Retinal pigment epithelial cell (primary cell): Measurements from ENCODE around the gene PTP4A1.

Experiments
- DNase-seq: peaks from one replicate; pipeline ENCODE4 v3.0.0-alpha.2; 2010; ENCODE audit warnings: low read depth
- H3K4me3 ChIP-seq: 2 replicates; pipeline ENCODE4 v1.5.1; 2011; ENCODE audit warnings: mild to moderate bottlenecking, low read length, control low read depth, moderate library complexity
- TF ChIP-seq, protein P1 (sequence below): conservative IDR thresholded peaks from 2 replicates; pipeline ENCODE4 v1.5.1; 2011; ENCODE audit warnings: low read depth, low read length, control low read depth, inconsistent platforms

Gene PTP4A1

DNA sequence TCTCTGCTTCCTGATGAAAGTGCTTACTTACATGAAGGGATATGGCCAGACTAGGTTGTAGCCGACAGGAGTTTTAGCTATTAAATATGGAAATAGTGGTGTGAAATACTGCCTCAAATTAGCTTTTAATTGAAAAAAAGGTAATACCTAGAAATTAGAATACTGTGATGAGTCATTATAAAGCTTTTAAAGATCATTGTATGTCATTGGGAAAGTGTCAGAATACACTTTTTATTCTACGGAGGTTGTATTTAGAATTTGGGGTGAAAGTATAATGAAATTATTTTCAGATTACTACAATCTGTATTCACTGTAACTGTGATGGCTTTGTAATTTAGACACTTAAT is 2.2 kb downstream of the PTP4A1 start:
- H3K4me3 ChIP-seq = peak overlapping the region; percentile 89
- DNase-seq = no peak
- TF ChIP-seq, protein P1, sequence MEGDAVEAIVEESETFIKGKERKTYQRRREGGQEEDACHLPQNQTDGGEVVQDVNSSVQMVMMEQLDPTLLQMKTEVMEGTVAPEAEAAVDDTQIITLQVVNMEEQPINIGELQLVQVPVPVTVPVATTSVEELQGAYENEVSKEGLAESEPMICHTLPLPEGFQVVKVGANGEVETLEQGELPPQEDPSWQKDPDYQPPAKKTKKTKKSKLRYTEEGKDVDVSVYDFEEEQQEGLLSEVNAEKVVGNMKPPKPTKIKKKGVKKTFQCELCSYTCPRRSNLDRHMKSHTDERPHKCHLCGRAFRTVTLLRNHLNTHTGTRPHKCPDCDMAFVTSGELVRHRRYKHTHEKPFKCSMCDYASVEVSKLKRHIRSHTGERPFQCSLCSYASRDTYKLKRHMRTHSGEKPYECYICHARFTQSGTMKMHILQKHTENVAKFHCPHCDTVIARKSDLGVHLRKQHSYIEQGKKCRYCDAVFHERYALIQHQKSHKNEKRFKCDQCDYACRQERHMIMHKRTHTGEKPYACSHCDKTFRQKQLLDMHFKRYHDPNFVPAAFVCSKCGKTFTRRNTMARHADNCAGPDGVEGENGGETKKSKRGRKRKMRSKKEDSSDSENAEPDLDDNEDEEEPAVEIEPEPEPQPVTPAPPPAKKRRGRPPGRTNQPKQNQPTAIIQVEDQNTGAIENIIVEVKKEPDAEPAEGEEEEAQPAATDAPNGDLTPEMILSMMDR = no peak

DNA sequence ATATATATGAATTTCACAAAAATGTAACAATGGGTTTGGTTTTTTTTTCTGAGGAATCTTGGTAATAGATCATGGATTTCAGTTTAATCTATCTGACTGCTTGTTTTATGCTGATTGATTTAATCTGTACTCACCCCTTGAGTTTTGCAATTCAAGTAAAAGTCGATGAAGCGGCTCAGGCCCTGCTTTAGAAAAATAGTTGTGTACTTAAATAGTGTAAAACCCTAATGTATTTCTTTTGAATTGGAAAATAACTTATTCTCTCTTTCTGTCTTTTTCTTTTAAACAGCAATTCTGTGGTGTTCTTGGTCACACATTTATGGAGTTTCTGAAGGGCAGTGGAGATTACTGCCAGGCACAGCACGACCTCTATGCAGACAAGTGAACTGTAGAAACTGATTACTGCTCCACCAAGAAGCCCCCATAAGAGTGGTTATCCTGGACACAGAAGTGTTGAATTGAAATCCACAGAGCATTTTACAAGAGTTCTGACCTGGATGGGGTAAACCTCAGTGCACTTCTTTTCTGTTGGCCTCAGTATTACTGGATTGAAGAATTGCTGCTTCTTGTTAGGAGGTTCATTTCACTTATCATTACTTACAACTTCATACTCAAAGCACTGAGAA is 4.0 kb downstream of the PTP4A1 start:
- TF ChIP-seq, protein P1 = no peak
- H3K4me3 ChIP-seq = no peak overlapping the region
- DNase-seq = no peak

DNA sequence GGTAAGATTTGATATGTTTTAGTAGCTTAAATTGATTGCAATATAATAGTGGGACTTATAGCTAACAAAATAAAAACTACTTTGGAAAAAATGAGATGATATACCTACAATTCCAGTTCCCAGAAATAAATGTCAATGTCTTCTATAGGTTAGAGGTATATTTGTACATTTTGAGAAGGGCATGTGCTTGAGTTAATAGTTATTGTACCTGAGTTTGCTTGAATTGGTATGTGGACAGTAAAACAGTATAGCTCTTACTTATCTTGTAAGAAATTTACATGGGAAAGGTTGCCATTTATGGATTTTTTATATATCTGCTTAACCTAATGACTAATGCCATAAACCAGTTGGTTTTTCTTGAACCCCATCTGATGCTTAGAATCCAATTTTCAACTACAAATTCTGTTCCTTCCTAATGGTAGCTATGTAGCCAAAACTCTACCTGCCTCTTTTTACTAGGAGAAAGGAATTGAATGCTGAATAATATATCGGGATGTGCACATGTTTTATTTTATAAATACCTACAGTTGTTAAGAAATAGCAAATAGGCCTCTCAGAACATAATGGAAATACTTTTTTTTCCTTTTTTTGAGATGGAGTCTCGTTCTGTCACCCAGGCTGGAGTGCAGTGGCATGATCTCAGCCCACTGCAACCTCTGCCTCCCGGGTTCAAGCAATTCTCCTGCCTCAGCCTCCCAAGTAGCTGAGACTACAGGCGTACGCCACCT is 4.9 kb downstream of the PTP4A1 start:
- no peak overlapping the region for H3K4me3 ChIP-seq
- DNase-seq = no peak
- TF ChIP-seq, protein P1 = no peak

GRCh38 chr6:63578757-63579156 is 6.5 kb downstream of the PTP4A1 start:
- DNase-seq = no peak
- H3K4me3 ChIP-seq = no peak overlapping the region
- TF ChIP-seq, protein P1 = no peak

DNA sequence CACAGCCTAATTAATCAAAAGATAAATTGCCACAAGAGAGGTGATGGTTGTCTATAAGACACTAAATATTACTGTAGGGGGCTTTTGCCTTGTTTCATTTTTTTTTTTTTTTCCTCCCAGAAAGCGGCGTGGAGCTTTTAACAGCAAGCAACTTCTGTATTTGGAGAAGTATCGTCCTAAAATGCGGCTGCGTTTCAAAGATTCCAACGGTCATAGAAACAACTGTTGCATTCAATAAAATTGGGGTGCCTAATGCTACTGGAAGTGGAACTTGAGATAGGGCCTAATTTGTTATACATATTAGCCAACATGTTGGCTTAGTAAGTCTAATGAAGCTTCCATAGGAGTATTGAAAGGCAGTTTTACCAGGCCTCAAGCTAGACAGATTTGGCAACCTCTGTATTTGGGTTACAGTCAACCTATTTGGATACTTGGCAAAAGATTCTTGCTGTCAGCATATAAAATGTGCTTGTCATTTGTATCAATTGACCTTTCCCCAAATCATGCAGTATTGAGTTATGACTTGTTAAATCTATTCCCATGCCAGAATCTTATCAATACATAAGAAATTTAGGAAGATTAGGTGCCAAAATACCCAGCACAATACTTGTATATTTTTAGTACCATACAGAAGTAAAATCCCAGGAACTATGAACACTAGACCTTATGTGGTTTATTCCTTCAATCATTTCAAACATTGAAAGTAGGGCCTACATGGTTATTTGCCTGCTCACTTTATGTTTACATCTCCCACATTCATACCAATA is 7.8 kb downstream of the PTP4A1 start:
- no peak for DNase-seq
- TF ChIP-seq, protein P1 = no peak
- no peak overlapping the region for H3K4me3 ChIP-seq

- H3K4me3 ChIP-seq = no peak overlapping the region
- TF ChIP-seq, protein P1 = no peak
- no peak for DNase-seq
These were observed 8.4 kb downstream of the PTP4A1 start for GRCh38 chr6:63580704-63580961.

GRCh38 chr6:63581355-63582013 is 9.2 kb downstream of the PTP4A1 start:
- DNase-seq = no peak
- TF ChIP-seq, protein P1 = no peak

More at GRCh38 chr6:63581355-63582013, 9.2 kb downstream of the PTP4A1 start:
- H3K4me3 ChIP-seq = no peak overlapping the region
